Erythroblast (primary cell): Measurements from ENCODE around the gene ZKSCAN7.
"Not testable (repeated sequence)": the region's sequence is repeated elsewhere in the genome, so short reads cannot be mapped to it uniquely, and the experiment has no call there.

Experiments used
- DNase-seq, 2 experiments: peaks; one replicate each; lab custom pipeline; 2025; lab: John Stamatoyannopoulos, UW
- GATA1 ChIP-seq: IDR thresholded peaks from 2 replicates; pipeline ENCODE4 v1.6.1; 2011; ENCODE audit warnings: low read depth, mild to moderate bottlenecking, control low read depth, low read length, moderate library complexity
- POLR2A ChIP-seq: IDR thresholded peaks from 2 replicates; pipeline ENCODE4 v1.6.1; 2011; ENCODE audit warnings: mild to moderate bottlenecking, low read length

ZKSCAN7 gene

GRCh38 chr3:44554626-44555592 lies at the start of gene ZKSCAN7:
ZKSCAN7 (plus strand) TSS chr3:44555193; CDS start chr3:44557048, 1,855 bp downstream.
- DNase-seq = peak; percentile 52 to 54
- TF ChIP-seq GATA1 (no peak), POLR2A (no peak)

- DNase-seq = no peak
- TF ChIP-seq POLR2A (no peak), GATA1 (no peak)
These were observed 48.4 kb upstream of the ZKSCAN7 start for GRCh38 chr3:44506556-44506955.

- DNase-seq = no peak
- TF ChIP-seq GATA1 (no peak), POLR2A (no peak)
These were observed 48.0 kb upstream of the ZKSCAN7 start for GRCh38 chr3:44506961-44507360.

GRCh38 chr3:44509393-44509921 lies 45.5 kb upstream of the ZKSCAN7 start:
- TF ChIP-seq GATA1 (no peak), POLR2A (no peak)
- peak; percentile 63 to 81 for DNase-seq

GRCh38 chr3:44510000-44510368 lies 45.0 kb upstream of the ZKSCAN7 start:
- DNase-seq = peak; percentile 56 to 64
- TF ChIP-seq POLR2A (no peak), GATA1 (no peak)

GRCh38 chr3:44511238-44511566 lies 43.8 kb upstream of the ZKSCAN7 start:
- DNase-seq = no peak
- TF ChIP-seq GATA1 = no peak

GRCh38 chr3:44513513-44513912 lies 41.5 kb upstream of the ZKSCAN7 start:
- no peak for DNase-seq
- no peak for TF ChIP-seq GATA1
- TF ChIP-seq POLR2A = no peak

- no peak for TF ChIP-seq GATA1
- no peak for TF ChIP-seq POLR2A
- no peak for DNase-seq
These were observed 38.8 kb upstream of the ZKSCAN7 start for GRCh38 chr3:44516230-44516629.

- DNase-seq = no peak
- TF ChIP-seq GATA1 (no peak), POLR2A (no peak)
These were observed 36.2 kb upstream of the ZKSCAN7 start for GRCh38 chr3:44518782-44519156.

GRCh38 chr3:44521721-44522120 lies 33.3 kb upstream of the ZKSCAN7 start:
- TF ChIP-seq POLR2A (no peak), GATA1 (no peak)
- no peak for DNase-seq

GRCh38 chr3:44522494-44522933 lies 32.5 kb upstream of the ZKSCAN7 start:
- TF ChIP-seq POLR2A (no peak), GATA1 (no peak)
- DNase-seq = no peak

- DNase-seq = no peak
- no peak for TF ChIP-seq GATA1
- TF ChIP-seq POLR2A = no peak
These were observed 29.9 kb upstream of the ZKSCAN7 start for GRCh38 chr3:44525060-44525459.

GRCh38 chr3:44529927-44530326 lies 25.1 kb upstream of the ZKSCAN7 start:
- peak; percentile 3 to 36 for DNase-seq
- no peak for TF ChIP-seq POLR2A
- no peak for TF ChIP-seq GATA1

- no peak for DNase-seq
- TF ChIP-seq POLR2A = no peak
- TF ChIP-seq GATA1 = no peak
These were observed 24.1 kb upstream of the ZKSCAN7 start for GRCh38 chr3:44530911-44531310.

- not testable (repeated sequence) for DNase-seq
These were observed 20.3 kb upstream of the ZKSCAN7 start for GRCh38 chr3:44534659-44535058.
